Stimulated activated naive CD4-positive, alpha-beta T cell (primary cell): Measurements from ENCODE around the gene DCC.

Experiments
- DNase-seq, 6 experiments: peaks; one replicate each; lab custom pipeline; 2025; lab: John Stamatoyannopoulos, UW

DCC gene

GRCh38 chr18:52824126-52824525, 484.1 kb downstream of the DCC start:
- DNase-seq = no peak

- no peak for DNase-seq
These were observed 487.0 kb downstream of the DCC start for GRCh38 chr18:52826994-52827393.

- no peak for DNase-seq
These were observed 489.3 kb downstream of the DCC start for GRCh38 chr18:52829320-52829719.

GRCh38 chr18:52829876-52830405, 489.9 kb downstream of the DCC start:
- DNase-seq = no peak

DNA sequence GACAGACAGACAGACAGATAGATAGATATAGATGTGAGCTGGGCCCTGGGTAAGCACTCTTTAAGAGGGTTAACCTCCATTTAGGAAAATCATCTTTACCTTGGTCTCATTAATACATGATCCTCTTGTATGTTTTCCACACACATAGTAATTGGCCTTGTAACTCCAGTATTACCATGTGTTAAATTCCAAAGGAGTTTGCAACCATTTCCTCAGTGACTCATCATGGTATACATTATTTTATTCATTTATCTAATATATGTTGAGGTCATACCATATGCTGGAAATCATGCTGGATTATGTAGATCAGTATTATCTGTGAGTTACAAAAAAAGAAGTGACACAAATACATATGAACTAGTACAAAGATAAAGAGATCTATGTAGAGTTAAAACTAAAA, 504.3 kb downstream of the DCC start:
- no peak for DNase-seq

- DNase-seq = no peak
These were observed 505.0 kb downstream of the DCC start for GRCh38 chr18:52845036-52845435.

GRCh38 chr18:52850031-52850560, 510.1 kb downstream of the DCC start:
- DNase-seq = no peak

DNA sequence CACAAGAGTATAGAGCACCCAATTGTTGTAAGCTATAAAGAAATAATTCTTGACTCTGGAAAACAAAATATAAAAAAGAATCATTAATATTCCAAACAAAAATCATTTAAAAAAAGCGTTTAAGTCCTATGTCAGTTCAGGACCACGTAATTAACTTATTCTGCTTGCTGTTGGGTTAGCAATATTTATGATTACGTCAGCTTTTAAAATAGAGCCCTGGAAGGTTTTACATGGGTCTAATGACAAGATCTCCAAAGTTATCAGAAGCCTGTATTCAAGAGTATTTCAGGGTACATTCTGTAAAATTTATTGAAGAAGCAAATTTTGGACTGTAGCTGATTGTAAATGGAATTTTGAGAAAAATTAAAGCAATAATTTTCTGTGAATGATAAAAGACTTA, 521.6 kb downstream of the DCC start:
- no peak for DNase-seq

- no peak for DNase-seq
These were observed 529.4 kb downstream of the DCC start for GRCh38 chr18:52869349-52869923.

- DNase-seq = no peak
These were observed 530.2 kb downstream of the DCC start for GRCh38 chr18:52869942-52870907.

DNA sequence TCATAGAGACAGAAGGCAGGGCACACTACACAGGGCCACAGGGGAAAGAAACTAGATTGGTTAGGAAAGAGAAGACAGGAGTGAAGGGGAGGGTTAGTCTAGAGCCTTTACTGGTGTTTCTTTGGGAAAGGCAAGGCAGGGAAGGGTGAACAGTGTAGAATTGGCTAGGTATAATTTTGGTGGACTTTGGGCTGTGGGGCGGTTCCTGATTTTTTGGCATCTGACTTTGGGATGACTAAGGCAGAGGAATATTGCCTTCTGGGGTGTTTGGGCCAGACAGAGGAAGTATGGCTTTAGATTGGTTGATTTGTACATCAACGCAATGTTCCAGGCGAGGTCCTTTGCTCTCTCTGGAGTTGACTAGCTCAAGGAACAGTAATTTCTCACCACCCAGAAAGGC, 534.8 kb downstream of the DCC start:
- no peak for DNase-seq

DNA sequence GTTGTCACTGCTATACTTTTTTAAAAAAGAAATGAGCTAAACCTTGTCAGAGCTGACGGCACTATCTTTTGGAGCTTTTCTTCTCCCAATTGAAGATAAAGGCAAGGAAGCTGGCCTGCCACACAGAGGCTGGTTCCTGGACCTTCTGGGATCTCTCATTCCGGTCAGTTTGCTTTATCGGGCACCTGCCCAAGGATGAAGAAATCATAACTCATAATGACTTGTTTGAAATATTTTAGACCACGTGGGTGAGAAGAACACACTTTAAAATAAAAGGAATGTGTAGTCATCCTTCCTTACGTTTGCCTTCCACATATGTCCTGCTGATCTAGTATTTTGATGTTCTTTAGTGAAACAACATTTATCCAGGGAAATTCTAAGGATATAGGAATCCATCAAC, 535.7 kb downstream of the DCC start:
- no peak for DNase-seq

DNA sequence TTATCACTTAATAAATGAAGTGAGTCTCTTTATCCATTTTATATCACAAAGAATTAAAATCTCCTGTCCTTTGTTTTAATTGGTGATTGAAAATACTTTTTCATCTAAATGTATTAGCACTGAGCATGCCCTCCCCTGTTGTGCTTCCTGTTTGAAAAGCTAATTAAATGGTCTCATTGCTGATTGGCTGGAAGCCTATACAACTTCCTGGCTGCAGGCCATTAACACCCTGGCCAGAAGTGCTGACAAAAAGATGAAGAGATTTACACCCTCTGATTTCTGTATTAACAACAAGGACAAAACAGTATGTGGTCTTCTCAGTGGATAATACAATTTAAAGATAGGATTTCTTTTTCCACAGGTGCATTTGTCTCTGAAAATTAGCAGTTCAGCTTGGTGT, 548.0 kb downstream of the DCC start:
- DNase-seq = no peak

- DNase-seq = no peak
These were observed 554.8 kb downstream of the DCC start for GRCh38 chr18:52894801-52895200.

GRCh38 chr18:52897611-52898484, 557.9 kb downstream of the DCC start:
- no peak for DNase-seq

- DNase-seq = no peak
These were observed 558.6 kb downstream of the DCC start for GRCh38 chr18:52898485-52899058.

GRCh38 chr18:52902188-52902587, 562.2 kb downstream of the DCC start:
- DNase-seq = no peak

DNA sequence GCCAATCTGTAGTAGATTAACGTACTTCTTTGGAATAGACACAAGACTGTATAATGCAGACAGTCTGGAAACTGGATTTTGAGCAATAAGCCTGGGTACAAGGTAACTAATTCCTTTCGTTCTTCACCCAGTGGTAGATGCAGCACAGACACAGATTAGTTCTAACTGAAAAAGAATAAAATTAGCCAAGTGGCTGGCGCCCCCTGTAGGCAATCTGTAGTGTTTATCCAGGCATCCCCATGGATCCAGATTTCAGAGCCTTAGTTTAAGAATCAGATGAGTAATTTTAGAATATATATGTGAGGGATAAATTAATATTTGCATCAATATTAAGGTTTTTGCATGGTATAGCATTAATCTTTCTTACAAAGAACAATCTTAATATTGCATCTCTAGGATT, 563.9 kb downstream of the DCC start:
- DNase-seq = no peak

- DNase-seq = no peak
These were observed 567.7 kb downstream of the DCC start for GRCh38 chr18:52907543-52908308.

DNA sequence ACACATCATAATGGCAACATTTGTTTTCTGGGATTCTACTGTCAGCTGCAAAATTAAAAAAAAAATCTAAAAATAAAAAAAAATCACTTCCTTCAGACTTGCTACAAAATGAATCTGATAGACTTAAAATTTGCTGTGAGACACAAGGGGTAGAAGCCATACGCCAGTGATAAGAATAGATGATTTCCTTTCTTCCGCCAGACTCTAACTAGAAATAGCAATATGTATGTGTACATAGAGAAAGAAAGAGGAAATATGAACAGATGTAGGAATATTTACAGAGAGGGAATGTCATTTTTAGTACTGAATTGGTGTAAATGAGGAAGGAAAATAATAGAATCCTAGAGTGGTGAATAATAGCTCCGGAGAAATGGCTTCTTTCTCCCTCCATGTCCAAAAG, 574.2 kb downstream of the DCC start:
- no peak for DNase-seq

DNA sequence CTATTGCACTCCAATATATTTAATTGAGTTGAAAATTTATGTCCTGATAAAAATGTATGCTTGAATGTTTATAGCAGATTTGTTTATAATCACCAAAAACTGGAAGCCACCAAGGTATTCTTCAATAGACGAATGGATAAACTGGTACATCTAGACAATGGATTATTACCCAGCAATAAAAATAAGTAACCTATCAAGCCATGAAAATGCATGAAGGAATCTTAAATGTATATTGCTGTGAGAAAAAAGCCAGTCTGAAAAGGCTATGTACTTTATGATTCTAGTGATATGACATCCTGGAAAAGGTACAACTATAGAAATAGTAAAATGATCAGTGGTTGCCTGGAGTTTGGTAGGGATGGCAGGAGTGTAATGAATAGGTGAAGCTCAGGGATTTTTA, 580.7 kb downstream of the DCC start:
- DNase-seq = no peak
